Vagina (tissue), 2 donors: ENCODE data around the gene NPIPB2. TPM values are rescaled to one million over a fixed set of nuclear protein-coding genes. Genes with fewer than 3 reads are reported as not detected.
A peak's percentile ranks its signal among the peaks of the same experiment; 100 is the strongest.
"Not testable (repeated sequence)": the region's sequence is repeated elsewhere in the genome, so short reads cannot be mapped to it uniquely, and the experiment has no call there.

Experiments used
- DNase-seq, 2 donors: peaks; one replicate each; pipeline ENCODE4 v3.0.0-alpha.2; 2017; ENCODE audit errors: extremely low spot score in 2 of 2
- H3K27ac ChIP-seq: fragments of 200-600 bp; sonication (generic); one replicate; pipeline ENCODE4 v1.5.1; 2019
- H3K27me3 ChIP-seq: fragments of 200-600 bp; sonication (generic); one replicate; pipeline ENCODE4 v1.5.1; 2019
- H3K36me3 ChIP-seq, 2 donors: fragments of 200-600 bp; sonication (generic); one replicate each; pipeline ENCODE4 v1.5.1; 2017 to 2019
- H3K4me1 ChIP-seq: fragments of 200-600 bp; sonication (generic); one replicate; pipeline ENCODE4 v1.5.1; 2019
- H3K4me3 ChIP-seq, 2 donors: fragments of 200-600 bp; sonication (generic); 1 replicate in 1 of 2; 2 replicates in 1 of 2; pipeline ENCODE4 v1.5.1; 2016 to 2019
- H3K9me3 ChIP-seq: fragments of 200-600 bp; sonication (generic); one replicate; pipeline ENCODE4 v1.5.1; 2019
- CTCF ChIP-seq, 3 experiments: fragments of 450-650 bp in 2 of 3; fragments of 200-600 bp in 1 of 3; sonication (generic) in 1 of 3; IDR thresholded peaks; one replicate each; pipeline ENCODE4 v1.5.1; 2017 to 2019; ENCODE audit warnings: antibody characterized with exemption in 3 of 3, mild to moderate bottlenecking in 2 of 3, moderate library complexity in 2 of 3
- POLR2A ChIP-seq, 2 donors: fragments of 450-650 bp; IDR thresholded peaks; one replicate each; pipeline ENCODE4 v1.6.1; 2017; ENCODE audit warnings: antibody characterized with exemption in 2 of 2, mild to moderate bottlenecking in 2 of 2, moderate library complexity in 2 of 2
- POLR2AphosphoS5 ChIP-seq, 2 donors: sonication (generic); formaldehyde crosslinking; IDR thresholded peaks; one replicate each; pipeline ENCODE4 v1.9.0; 2017; ENCODE audit warnings: antibody characterized with exemption in 2 of 2, mild to moderate bottlenecking in 2 of 2, low read depth in 1 of 2; ENCODE audit not compliant: insufficient read depth in 1 of 2
- intact Hi-C: fragments of 100-400 bp; cut with DNase I; formaldehyde crosslinking; loops from one replicate; pipeline ENCODE4 v1.15.1; 2023
- total RNA-seq: library from RNA; depleted of rRNA; stranded (reverse); fragments of >200 nt; gene quantifications from one replicate; pipeline ENCODE4 v1.2.3, GENCODE V29; 2016

NPIPB2 gene
- total RNA-seq, 1 donor from 2014 or later: 13.5 TPM

GRCh38 chr16:11957591-11958395 lies 15.9 kb upstream of the NPIPB2 start:
- Histone ChIP-seq H3K9me3 (no peaks in the 10 kb centered on the region), H3K27me3 (no peaks in the 10 kb centered on the region), H3K27ac (peak overlapping the region; percentile 11), H3K4me1 (no peaks in the 10 kb centered on the region), H3K4me3 (no peak overlapping the region), H3K36me3 (no peaks in the 10 kb centered on the region)
- TF ChIP-seq POLR2A (IDR thresholded peaks at IDR 0.05) (no peak), CTCF (IDR thresholded peaks at IDR 0.05) (no peak), POLR2AphosphoS5 (IDR thresholded peaks at IDR 0.05; ENCODE audit: insufficient read depth in 1 of 2, low read depth in 1 of 2) (no peak)
- no peak for DNase-seq
- intact Hi-C loops: no loop called here

DNA sequence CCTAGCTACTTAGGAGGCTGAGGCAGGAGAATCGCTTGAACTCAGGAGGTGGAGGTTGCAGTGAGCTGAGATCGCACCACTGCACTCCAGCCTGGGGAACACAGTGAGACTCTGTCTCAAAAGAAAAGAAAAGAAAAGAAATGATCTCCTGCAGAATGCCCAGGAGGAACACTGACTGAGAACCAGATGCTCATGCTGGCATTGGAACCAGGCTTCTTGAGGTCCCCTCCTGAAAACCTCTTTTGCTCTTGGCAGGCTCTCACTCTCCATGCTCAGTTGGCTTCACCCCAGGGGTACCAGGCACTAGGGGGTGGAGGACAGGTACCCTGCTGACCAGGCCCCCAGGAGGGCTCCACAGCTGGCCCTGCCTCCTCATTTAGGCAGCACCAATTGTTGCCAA lies 14.7 kb upstream of the NPIPB2 start:
- Histone ChIP-seq H3K4me3 (no peak overlapping the region), H3K36me3 (no peaks in the 10 kb centered on the region), H3K9me3 (no peaks in the 10 kb centered on the region), H3K27me3 (no peaks in the 10 kb centered on the region), H3K27ac (peak overlapping the region; percentile 74), H3K4me1 (no peaks in the 10 kb centered on the region)
- DNase-seq: no peak
- intact Hi-C loops: no loop called here
- TF ChIP-seq POLR2A (IDR thresholded peaks at IDR 0.05) (no peak), POLR2AphosphoS5 (IDR thresholded peaks at IDR 0.05; ENCODE audit: insufficient read depth in 1 of 2, low read depth in 1 of 2) (no peak), CTCF (IDR thresholded peaks at IDR 0.05) (no peak)

DNA sequence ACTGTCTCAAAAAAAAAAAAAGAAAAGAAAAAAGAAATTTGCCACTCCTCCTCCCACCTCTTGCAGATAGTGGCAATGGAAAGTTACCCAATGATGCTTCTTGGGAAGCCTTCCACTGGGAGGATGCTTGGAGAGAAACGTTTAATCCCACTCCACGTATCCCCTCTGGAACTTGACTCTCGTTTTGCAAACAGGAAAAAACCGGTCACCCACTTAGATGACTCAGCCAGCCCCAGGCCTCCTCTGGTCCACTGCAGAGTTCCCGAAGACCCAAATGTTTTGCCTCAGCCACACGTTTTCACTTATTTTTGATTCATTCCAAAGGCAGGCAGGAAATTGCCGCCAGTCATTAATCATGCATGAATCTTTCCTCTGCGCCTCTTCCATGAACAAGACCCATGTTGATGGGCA lies 13.9 kb upstream of the NPIPB2 start:
- Histone ChIP-seq H3K4me1 (no peaks in the 10 kb centered on the region), H3K9me3 (no peaks in the 10 kb centered on the region), H3K36me3 (no peaks in the 10 kb centered on the region), H3K27ac (peak overlapping the region; percentile 74), H3K27me3 (no peaks in the 10 kb centered on the region), H3K4me3 (no peak overlapping the region)
- TF ChIP-seq POLR2AphosphoS5 (IDR thresholded peaks at IDR 0.05; ENCODE audit: insufficient read depth in 1 of 2, low read depth in 1 of 2) (no peak), CTCF (IDR thresholded peaks at IDR 0.05) (no peak), POLR2A (IDR thresholded peaks at IDR 0.05) (no peak)
- peak in 1 of 2 donors; percentile 88 for DNase-seq
- intact Hi-C loops: no loop called here

GRCh38 chr16:11953576-11953975 lies 11.7 kb upstream of the NPIPB2 start:
- H3K4me3 ChIP-seq, H3K27ac ChIP-seq, H3K27me3 ChIP-seq, DNase-seq, H3K4me1 ChIP-seq, H3K9me3 ChIP-seq, H3K36me3 ChIP-seq, intact Hi-C loops: not testable (repeated sequence)

DNA sequence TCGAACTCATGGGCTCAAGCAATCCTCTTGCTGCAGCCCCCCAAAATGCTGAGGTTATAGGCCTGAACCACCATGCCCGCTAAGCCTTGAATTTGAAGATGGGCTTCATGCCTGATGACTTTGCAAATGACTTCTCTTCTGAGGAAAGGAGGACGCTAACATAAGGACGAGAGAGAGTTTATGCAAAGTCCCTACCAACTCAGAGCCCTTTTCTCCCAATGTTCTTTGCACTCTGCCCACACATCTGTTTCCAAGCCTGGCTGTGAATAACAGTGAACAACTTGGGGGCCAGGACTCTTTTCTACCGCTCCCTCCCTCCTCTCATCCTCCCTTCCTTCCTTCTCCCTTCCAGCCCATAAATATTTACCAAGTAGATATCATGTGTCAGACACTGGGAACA lies 8.5 kb upstream of the NPIPB2 start:
- no peak overlapping the region for H3K4me3 ChIP-seq
- DNase-seq: no peak
- H3K4me1 ChIP-seq: no peaks in the 10 kb centered on the region
- no peaks in the 10 kb centered on the region for H3K27me3 ChIP-seq
- peak overlapping the region; percentile 6 for H3K27ac ChIP-seq
- TF ChIP-seq CTCF (IDR thresholded peaks at IDR 0.05): no peak
- H3K36me3 ChIP-seq: no peaks in the 10 kb centered on the region
- intact Hi-C loops: no loop called here
- no peaks in the 10 kb centered on the region for H3K9me3 ChIP-seq
